SW480 (cell line): Measurements from ENCODE around the gene MON2.

Experiments used
- DNase-seq: peaks from one replicate; pipeline ENCODE4 v3.0.0-alpha.2; 2016; ENCODE audit warnings: low spot score

Gene MON2

GRCh38 chr12:62618930-62619329 is 152.3 kb downstream of the MON2 start:
- no peak for DNase-seq

- DNase-seq = no peak
Measured at GRCh38 chr12:62621101-62621638, 154.5 kb downstream of the MON2 start.

GRCh38 chr12:62622177-62622576 is 155.6 kb downstream of the MON2 start:
- no peak for DNase-seq

GRCh38 chr12:62625228-62625627 is 158.6 kb downstream of the MON2 start:
- no peak for DNase-seq

- DNase-seq = no peak
Measured at GRCh38 chr12:62627181-62627580, 160.6 kb downstream of the MON2 start.

- no peak for DNase-seq
Measured at GRCh38 chr12:62629413-62629812, 162.8 kb downstream of the MON2 start.

- DNase-seq = no peak
Measured at GRCh38 chr12:62629971-62630739, 163.5 kb downstream of the MON2 start.

GRCh38 chr12:62631471-62632410 is 165.1 kb downstream of the MON2 start:
- DNase-seq = peak; percentile 50

GRCh38 chr12:62632411-62632918 is 165.8 kb downstream of the MON2 start:
- peak; percentile 13 for DNase-seq

- DNase-seq = no peak
Measured at GRCh38 chr12:62635649-62636048, 169.0 kb downstream of the MON2 start.

- DNase-seq = no peak
Measured at GRCh38 chr12:62637679-62638078, 171.1 kb downstream of the MON2 start.

GRCh38 chr12:62640910-62641448 is 174.4 kb downstream of the MON2 start:
- no peak for DNase-seq

- no peak for DNase-seq
Measured at GRCh38 chr12:62642486-62642885, 175.9 kb downstream of the MON2 start.

GRCh38 chr12:62643486-62643885 is 176.9 kb downstream of the MON2 start:
- DNase-seq = no peak

- DNase-seq = no peak
Measured at GRCh38 chr12:62646566-62646965, 179.9 kb downstream of the MON2 start.

GRCh38 chr12:62647586-62647985 is 181.0 kb downstream of the MON2 start:
- DNase-seq = no peak

- DNase-seq = no peak
Measured at GRCh38 chr12:62649412-62650138, 182.9 kb downstream of the MON2 start.
